Esophagus squamous epithelium (tissue), 5 donors: Measurements from ENCODE around the gene DCDC2. TPM values are rescaled to one million over a fixed set of nuclear protein-coding genes. Genes with fewer than 3 reads are reported as not detected.

Source experiments
- DNase-seq: peaks from one replicate; lab custom pipeline; 2025; lab: John Stamatoyannopoulos, UW
- H3K27ac ChIP-seq, 4 donors: fragments of 200-600 bp; sonication (generic); one replicate each; pipeline ENCODE4 v1.5.1; 2016 to 2019; ENCODE audit warnings: mild to moderate bottlenecking in 1 of 4
- H3K27me3 ChIP-seq, 4 donors: fragments of 200-600 bp; sonication (generic); 1 replicate in 3 of 4; 2 replicates in 1 of 4; pipeline versions ENCODE4 v1.5.1 to v1.6.0; 2017 to 2021; ENCODE audit warnings: antibody characterized with exemption in 1 of 4
- H3K36me3 ChIP-seq, 3 donors: fragments of 200-600 bp; sonication (generic); one replicate each; pipeline ENCODE4 v1.5.1; 2016 to 2019
- H3K4me1 ChIP-seq, 3 donors: fragments of 200-600 bp; sonication (generic); one replicate each; pipeline ENCODE4 v1.5.1; 2017 to 2019
- H3K4me3 ChIP-seq, 4 donors: fragments of 200-600 bp; sonication (generic); 1 replicate in 3 of 4; 2 replicates in 1 of 4; pipeline ENCODE4 v1.5.1; 2016 to 2019; ENCODE audit warnings: mild to moderate bottlenecking in 2 of 4, moderate library complexity in 1 of 4
- H3K9me3 ChIP-seq, 3 donors: fragments of 200-600 bp; sonication (generic); one replicate each; pipeline ENCODE4 v1.5.1; 2016 to 2019
- POLR2A ChIP-seq, 4 donors: fragments of 450-650 bp; IDR thresholded peaks; one replicate each; pipeline ENCODE4 v1.6.1; 2017; ENCODE audit warnings: antibody characterized with exemption in 4 of 4, mild to moderate bottlenecking in 4 of 4, moderate library complexity in 3 of 4
- WGBS, 2 donors: methylation state at CpG; one replicate each; pipeline ENCODE4 v1.1.5; 2018; 5-methylcytosine and 5-hydroxymethylcytosine counted together
- intact Hi-C: fragments of 100-400 bp; cut with DNase I; formaldehyde crosslinking; loops from one replicate; pipeline ENCODE4 v1.15.0; 2022
- small RNA-seq, 4 donors: library from RNA; depleted of rRNA; stranded (forward); fragments of <200 nt; gene quantifications; one replicate each; pipeline ENCODE3, GENCODE V24; 2016
- total RNA-seq, 4 donors: library from RNA; depleted of rRNA; stranded (reverse); fragments of >200 nt; gene quantifications; one replicate each; pipeline ENCODE4 v1.1.0, GENCODE V29; 2016
- TF ChIP-seq, protein P1 (sequence below), 6 experiments: fragments of 450-650 bp in 4 of 6; fragments of 200-600 bp in 2 of 6; sonication (generic) in 2 of 6; IDR thresholded peaks; one replicate each; pipeline ENCODE4 v1.5.1; 2016 to 2019; ENCODE audit warnings: antibody characterized with exemption in 6 of 6, mild to moderate bottlenecking in 4 of 6, moderate library complexity in 4 of 6
- donor health status: DM: yes; HTN: yes; CAD: no.

DCDC2 gene
- total RNA-seq, 4 donors from 2014 or later: 0.15 TPM; not detected in 3

DNA sequence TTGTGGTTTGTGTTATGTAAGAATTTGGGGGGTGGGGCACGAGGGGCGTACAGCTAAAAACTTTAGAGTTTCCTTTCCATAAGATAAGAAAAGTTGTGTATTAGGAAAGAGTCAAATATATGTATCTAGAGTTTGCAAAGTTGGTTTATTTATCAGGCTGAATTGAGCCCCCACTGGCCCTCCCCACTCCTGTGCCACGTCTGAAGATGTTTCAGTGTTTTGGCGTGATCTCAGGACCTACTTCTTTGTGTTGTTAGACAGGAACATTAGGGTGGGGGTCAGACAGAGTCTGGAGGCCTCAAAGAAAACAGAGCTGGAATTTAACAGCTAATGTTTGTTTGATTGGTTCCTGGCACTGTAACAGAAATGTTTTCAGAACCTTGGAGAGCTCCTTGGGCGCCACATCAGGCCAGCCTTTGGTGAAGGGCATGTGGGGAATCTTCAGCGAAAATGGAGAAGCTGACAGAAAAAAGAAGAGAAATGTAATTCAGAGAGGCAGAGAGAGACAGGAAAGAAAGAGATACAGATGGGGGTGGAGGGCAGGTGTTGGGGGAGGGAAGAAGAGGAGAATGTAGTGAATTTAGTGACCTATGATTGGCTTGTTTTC lies 231.2 kb downstream of the DCDC2 start:
- WGBS, 2 donors: 2 to 3% methylated on average over 6 of the region's 6 CpGs
- Histone ChIP-seq H3K27ac (no peak overlapping the region), H3K9me3 (no peaks in the 10 kb centered on the region), H3K27me3 (peaks cover 0 to 28% (median 0%) of the 10 kb centered on the region in 4 donors), H3K36me3 (no peaks in the 10 kb centered on the region), H3K4me3 (no peak overlapping the region), H3K4me1 (peaks cover 0 to 8% (median 0%) of the 10 kb centered on the region in 3 donors)
- TF ChIP-seq, protein P1, sequence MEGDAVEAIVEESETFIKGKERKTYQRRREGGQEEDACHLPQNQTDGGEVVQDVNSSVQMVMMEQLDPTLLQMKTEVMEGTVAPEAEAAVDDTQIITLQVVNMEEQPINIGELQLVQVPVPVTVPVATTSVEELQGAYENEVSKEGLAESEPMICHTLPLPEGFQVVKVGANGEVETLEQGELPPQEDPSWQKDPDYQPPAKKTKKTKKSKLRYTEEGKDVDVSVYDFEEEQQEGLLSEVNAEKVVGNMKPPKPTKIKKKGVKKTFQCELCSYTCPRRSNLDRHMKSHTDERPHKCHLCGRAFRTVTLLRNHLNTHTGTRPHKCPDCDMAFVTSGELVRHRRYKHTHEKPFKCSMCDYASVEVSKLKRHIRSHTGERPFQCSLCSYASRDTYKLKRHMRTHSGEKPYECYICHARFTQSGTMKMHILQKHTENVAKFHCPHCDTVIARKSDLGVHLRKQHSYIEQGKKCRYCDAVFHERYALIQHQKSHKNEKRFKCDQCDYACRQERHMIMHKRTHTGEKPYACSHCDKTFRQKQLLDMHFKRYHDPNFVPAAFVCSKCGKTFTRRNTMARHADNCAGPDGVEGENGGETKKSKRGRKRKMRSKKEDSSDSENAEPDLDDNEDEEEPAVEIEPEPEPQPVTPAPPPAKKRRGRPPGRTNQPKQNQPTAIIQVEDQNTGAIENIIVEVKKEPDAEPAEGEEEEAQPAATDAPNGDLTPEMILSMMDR (IDR thresholded peaks at IDR 0.05): no peak
- TF ChIP-seq POLR2A (IDR thresholded peaks at IDR 0.05): no peak
- intact Hi-C loops: no loop called here
- DNase-seq: no peak

DNA sequence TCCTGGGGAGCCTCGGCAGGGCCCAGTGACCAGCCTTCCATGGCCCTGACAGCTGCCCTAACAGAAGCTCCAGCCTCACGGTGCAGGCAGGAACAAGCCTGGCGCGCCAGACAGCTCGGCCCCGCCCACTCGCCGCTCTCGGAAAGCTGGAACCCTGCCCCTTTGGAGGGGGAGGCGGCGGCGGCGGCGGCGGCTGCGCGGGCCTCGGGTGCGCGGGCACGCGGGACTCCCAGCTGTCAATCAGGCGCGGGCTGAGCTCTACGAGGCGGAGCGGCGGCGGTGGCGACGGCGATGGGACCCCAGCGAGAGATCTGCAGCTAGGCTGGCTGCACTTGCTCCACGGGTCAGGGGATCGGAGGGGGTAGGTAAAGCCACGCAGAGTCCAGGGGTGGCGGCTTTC lies 231.9 kb downstream of the DCDC2 start, which contains the start of gene NRSN1:
NRSN1 (plus strand) TSS at position 236 of the 400 bp plus-strand sequence. CDS start 8,113 bp downstream, outside the sequence.
- no peaks in the 10 kb centered on the region for H3K9me3 ChIP-seq
- no peaks in the 10 kb centered on the region for H3K36me3 ChIP-seq
- peaks cover 0 to 8% (median 0%) of the 10 kb centered on the region in 3 donors for H3K4me1 ChIP-seq
- no peak within 1 kb of the TSS for H3K27ac ChIP-seq
- H3K4me3 ChIP-seq: peak within 1 kb of the TSS in 1 of 4 donors; percentile 21
- 4 to 10% methylated on average over 4 to 5 of the region's 37 CpGs for WGBS, 2 donors
- TF ChIP-seq POLR2A (IDR thresholded peaks at IDR 0.05): no peak
- TF ChIP-seq, protein P1 (IDR thresholded peaks at IDR 0.05): no peak
- H3K27me3 ChIP-seq: peaks cover 0 to 28% (median 0%) of the 10 kb centered on the region in 4 donors
- DNase-seq: no peak
- intact Hi-C loops: no loop called here

DNA sequence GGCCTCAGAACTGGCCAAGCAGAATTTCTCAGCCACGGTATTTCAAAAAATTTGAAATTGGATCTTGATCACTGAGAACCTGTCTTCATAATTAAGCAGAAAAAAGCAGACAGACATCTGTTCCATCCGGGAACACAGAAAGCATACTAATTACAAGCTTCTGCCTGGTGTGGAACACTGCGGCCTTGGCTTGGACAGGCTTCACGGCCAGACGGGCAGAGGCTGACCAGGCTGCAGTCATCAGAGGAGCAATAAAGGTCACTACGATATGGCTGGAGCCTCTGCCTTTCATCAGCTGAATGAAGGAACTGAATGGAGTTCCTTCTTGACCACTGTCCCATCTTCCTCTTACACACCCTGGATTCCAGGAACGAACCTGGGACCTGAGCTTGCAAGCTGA lies 235.7 kb downstream of the DCDC2 start:
- H3K9me3 ChIP-seq: no peaks in the 10 kb centered on the region
- DNase-seq: no peak
- H3K27ac ChIP-seq: no peak overlapping the region
- no peak overlapping the region for H3K4me3 ChIP-seq
- 63 to 68% methylated on average over 7 of the region's 7 CpGs for WGBS, 2 donors
- H3K36me3 ChIP-seq: no peaks in the 10 kb centered on the region
- H3K4me1 ChIP-seq: peaks cover 0 to 8% (median 0%) of the 10 kb centered on the region in 3 donors
- peaks cover 0 to 28% (median 0%) of the 10 kb centered on the region in 4 donors for H3K27me3 ChIP-seq
- TF ChIP-seq, protein P1 (IDR thresholded peaks at IDR 0.05): no peak
- TF ChIP-seq POLR2A (IDR thresholded peaks at IDR 0.05): no peak
- intact Hi-C loops: no loop called here

Small RNAs within 50 kb of the gene (small RNA-seq; reads per million reads assigned to genes)
- gene RF00218 (0 to 0.54 (median 0.04) reads per million in 4 donors), gene RNU6-391P (0 reads per million in 4 donors)

Other genes with a start within 250 kb of the DCDC2 start
- not detected for gene NRSN1, start 231.8 kb downstream of the DCDC2 start, total RNA-seq
- 10 to 100 TPM; 21.3 to 34.4 (median 29.3) TPM for gene MRS2, start 44.9 kb upstream of the DCDC2 start, total RNA-seq
- gene GPLD1, start 131.5 kb upstream of the DCDC2 start, total RNA-seq: 1 to 10 TPM in 1 of 4 donors, under 1 TPM in 3; 0.27 to 1.9 (median 0.64) TPM
- 1 to 10 TPM; 4.0 to 9.6 (median 6.0) TPM for gene ALDH5A1, start 136.9 kb upstream of the DCDC2 start, total RNA-seq